Hematopoietic multipotent progenitor cell (in vitro differentiated cells): Measurements from ENCODE around the gene NUBP2. TPM values are rescaled to one million over a fixed set of nuclear protein-coding genes. Genes with fewer than 3 reads are reported as not detected.

Experiments
- DNase-seq, 3 donors: peaks; one replicate each; pipeline ENCODE4 v3.0.0-alpha.2; 2011 to 2015; ENCODE audit warnings: low read depth in 2 of 3, low spot score in 2 of 3
- total RNA-seq: library from RNA; depleted of rRNA; stranded (reverse); fragments of >200 nt; gene quantifications from one replicate; pipeline ENCODE4 v1.2.3, GENCODE V29; 2012

The NUBP2 gene
- total RNA-seq: 75.9 TPM

GRCh38 chr16:1782408-1783264 lies at the start of gene NUBP2, which contains the start of gene SPSB3:
TSS of gene NUBP2 (plus strand) at chr16:1782960. CDS start at chr16:1783021, 61 bp downstream.
TSS of gene SPSB3 (minus strand) at chr16:1782571. CDS start at chr16:1781483, 1,088 bp downstream.
- peak; percentile 93 to 100 (median 100) for DNase-seq

DNA sequence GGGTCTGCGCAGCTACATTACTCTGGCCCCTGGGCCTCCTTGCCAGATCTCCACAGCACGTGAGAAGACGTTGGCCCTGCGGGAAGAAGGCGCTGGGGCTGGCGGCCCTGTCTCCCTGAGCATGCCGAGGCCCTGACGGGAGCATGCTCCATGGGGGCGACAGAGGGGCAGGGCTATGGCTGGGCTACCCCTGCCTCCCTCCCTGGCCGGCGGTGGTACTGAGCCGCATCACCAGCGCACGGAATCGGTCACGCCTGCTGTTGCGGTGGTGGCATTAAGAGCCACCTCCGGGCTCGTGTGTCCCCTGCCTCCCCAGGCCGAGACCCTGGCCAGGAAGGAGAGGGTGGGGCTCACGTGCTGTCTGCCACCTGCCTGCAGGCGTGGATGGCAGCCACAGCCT lies 48.6 kb upstream of the NUBP2 start:
- no peak for DNase-seq

- no peak for DNase-seq
Measured at GRCh38 chr16:1734816-1735215, 47.9 kb upstream of the NUBP2 start.

- no peak for DNase-seq
Measured at GRCh38 chr16:1740234-1740633, 42.5 kb upstream of the NUBP2 start.

DNA sequence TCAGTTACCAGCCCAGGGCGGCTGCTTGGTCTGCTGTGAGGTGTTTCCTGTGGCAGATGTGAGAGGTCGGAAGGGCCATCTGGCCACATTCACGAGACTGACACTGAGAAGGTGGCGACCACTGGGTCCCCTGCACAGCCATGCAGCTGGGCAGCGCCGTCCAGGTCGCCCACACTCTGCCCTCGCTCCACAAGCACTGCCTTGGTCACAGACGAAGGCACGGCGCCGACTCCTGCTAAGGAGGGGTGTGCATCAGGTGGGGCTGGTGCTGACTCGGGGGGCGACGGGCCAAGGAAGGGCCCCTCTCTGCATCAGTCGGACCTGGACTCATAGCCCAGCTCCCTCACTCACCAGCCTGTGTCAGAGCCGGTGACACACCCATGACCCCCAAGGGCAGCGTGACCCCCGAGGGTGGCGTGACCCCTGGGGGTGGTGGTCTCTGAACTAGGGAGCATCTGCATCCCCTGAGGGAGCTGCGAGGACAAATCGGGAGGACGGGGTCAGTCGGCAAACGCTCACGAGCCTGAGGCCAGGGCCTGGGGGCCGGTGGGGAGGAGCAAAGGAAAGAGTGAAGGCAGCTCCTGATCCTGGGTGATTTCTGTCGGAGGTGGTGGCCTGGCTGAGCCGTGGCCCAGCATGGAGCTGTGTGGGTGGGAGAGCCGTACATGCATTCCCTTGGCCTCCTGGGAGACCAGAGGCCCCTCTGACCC lies 41.8 kb upstream of the NUBP2 start:
- DNase-seq: no peak

- no peak for DNase-seq
Measured at GRCh38 chr16:1741553-1742165, 41.1 kb upstream of the NUBP2 start.

DNA sequence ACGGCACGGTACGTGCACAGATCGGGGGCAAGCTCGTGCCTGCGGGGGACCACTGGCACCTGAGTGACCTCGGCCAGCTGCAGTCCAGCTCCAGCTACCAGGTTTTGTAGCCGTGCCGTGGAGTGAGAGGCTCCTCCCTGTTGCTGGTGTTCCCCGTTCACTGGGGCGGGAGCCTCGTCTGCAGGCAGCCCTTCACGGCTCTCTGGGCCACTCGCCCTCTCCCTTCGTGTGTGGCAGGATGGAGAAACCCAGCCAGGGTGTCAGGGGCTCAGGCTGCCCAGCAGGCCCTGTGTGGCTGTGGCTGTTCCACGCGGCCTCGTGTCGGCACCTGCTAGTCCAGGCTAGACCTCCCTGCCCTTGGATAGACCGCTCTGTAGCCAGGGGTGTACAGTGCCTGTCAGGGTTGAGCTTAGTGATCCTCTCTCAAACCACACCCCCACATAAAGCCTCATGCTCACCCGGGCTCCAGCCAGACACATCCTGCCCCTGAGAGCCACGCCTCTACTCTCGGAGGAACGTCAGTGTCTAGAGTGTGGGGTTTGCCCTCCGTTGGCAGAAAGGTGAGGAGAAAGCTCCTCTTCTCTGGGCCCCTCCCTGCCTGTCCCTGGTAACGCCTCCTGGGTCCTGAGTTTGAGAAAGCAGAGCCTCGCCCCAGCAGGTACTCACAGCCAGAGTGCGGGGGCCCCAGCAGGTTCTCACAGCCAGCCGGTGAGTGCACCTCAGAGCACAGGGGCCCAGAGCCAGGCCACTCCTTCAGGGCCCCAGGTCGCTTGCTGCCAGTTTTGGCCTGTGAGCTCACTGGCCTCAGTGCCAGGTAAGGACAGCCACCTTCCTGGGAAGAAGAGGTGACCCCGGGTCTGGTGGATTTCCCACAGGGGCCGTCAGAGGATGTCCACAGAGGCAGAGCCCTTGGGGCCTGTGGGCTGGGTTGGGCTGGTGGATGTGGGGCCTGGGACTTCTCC lies 39.1 kb upstream of the NUBP2 start:
- DNase-seq: no peak

DNA sequence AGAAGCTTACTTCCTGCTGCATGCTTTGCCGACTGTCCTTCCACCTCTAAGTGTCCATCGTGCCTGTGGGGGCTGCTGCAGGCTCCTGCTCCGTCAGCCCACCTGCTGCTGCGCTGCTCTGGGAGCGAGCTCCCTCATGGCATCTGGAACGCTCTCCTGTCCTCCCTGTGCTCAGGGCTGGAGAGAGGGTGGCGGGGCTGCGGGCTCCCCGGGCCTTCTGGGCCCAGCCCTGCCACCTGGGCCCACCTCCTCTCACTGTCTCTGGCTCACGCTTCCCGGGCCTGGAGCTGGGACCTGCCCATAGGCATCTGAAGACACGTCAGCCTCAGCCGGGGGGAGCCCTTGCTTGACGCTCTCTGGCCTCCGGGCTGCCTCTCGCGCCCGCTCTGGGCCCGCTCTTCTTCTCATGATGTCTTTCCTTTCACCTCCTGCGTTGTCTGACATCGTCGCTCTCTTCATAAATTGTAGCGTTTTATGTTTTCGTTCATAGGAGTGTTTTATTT lies 38.4 kb upstream of the NUBP2 start:
- no peak for DNase-seq

DNA sequence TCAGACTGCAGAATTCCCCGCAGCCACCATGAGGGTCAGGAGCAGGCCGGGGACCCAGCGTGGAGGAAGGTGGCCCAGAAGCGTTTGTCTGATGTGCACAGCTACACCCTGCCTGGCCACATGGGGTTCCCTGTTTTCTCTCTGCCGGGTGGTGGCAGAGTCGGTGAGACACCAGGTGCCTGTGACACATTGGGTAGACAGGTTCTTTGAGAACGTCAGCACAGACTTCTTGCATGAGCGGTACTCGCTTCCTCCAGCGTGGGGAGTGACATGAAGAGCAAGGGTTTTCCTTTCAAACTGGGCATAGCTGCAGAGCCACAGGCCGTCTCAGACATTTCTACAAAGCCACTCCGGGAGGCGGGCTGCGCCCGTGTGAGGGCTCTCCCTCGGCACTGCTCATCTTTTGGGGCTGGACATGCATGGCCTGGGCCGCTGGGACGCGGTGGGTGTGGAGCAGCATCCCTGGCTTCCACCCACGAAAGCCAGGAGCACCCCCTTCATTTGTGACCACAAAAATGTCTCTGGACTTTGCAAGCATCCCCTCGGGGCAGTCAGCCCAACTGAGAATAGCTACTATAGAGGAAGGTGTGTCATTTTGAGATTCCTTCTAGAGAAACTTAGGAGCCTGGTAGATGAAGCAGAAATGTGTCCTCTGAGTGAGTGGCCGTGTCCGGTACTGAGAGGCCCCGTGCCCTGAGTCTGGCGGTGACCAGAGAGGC lies 37.4 kb upstream of the NUBP2 start:
- DNase-seq: no peak

- DNase-seq: no peak
Measured at GRCh38 chr16:1745900-1746692, 36.7 kb upstream of the NUBP2 start.

GRCh38 chr16:1746693-1747195 lies 36.0 kb upstream of the NUBP2 start:
- no peak for DNase-seq

DNA sequence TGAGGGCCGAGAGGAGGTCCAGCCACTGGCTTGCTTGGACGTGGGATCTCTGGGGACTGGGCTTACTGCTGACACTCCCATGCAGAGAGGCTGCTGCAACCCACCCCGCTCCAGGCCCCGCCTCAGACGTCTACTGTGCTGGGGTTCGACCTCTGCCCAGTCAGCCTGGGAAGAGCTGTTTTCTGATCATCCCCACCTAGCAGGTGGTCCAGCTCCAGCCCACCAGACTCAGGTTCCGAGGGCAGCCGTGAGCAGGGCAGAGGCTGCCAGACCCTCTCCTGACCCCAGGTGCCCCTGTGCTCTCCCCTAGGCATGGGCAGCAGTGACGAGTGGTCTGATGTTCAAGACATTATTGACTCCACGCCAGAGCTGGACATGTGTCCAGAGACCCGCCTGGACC lies 34.8 kb upstream of the NUBP2 start:
- DNase-seq: no peak

GRCh38 chr16:1749152-1750117 lies 33.3 kb upstream of the NUBP2 start:
- DNase-seq: no peak

DNA sequence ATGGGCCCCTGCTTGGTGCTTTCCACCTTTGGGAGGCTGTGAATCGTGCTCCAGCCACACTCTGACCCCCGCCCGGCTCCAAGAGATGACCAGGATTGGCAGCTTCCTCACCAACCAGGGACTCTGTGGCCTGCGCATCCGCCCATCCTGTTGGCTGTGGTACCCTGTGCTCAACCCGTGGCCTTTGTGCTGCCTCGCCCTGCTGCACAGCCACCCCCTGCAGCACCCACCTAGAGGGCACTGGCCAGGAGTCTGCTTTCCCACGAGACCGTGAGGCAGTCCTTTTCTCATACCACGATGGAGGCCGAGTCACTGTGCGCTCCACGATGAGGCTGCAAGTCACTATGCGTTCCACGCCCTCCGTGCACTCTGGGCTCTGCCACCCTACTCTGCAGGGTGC lies 30.8 kb upstream of the NUBP2 start:
- no peak for DNase-seq

- DNase-seq: no peak
Measured at GRCh38 chr16:1752853-1753252, 29.9 kb upstream of the NUBP2 start.

DNA sequence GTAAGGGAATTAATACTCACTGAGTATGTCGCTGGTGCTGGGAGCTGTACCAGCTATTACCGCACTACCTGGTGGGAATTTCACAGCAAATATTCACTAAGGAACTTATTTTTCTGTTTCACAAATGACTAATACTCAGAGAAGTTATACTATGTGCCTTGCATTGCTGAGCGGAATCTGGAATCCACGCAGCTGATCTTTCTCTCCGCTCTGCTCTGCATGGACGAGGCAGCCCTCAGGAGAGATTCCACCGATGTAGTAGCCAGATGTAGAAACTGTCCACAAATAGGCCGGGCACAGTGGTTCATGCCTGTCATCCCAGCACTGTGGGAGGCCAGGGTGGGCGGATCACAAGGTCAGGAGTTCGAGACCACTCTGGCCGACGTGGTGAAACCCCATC lies 28.6 kb upstream of the NUBP2 start:
- no peak for DNase-seq

- DNase-seq: no peak
Measured at GRCh38 chr16:1757714-1758461, 24.9 kb upstream of the NUBP2 start.
